Sigmoid colon (tissue), 7 donors: Measurements from ENCODE around the gene ANTXR2. TPM values are rescaled to one million over a fixed set of nuclear protein-coding genes. Genes with fewer than 3 reads are reported as not detected.

Experiments
- DNase-seq: peaks from one replicate; pipeline ENCODE4 v3.0.0-alpha.2; 2019
- H3K27ac ChIP-seq, 4 donors: fragments of 200-600 bp; sonication (generic); one replicate each; pipeline ENCODE4 v1.5.1; 2016 to 2019; ENCODE audit warnings: mild to moderate bottlenecking in 1 of 4
- H3K27me3 ChIP-seq, 3 donors: fragments of 200-600 bp; sonication (generic); one replicate each; pipeline ENCODE4 v1.5.1; 2019; ENCODE audit warnings: mild to moderate bottlenecking in 1 of 3
- H3K36me3 ChIP-seq, 4 donors: fragments of 200-600 bp; sonication (generic); one replicate each; pipeline ENCODE4 v1.5.1; 2016 to 2019
- H3K4me1 ChIP-seq, 4 donors: fragments of 200-600 bp; sonication (generic); one replicate each; pipeline ENCODE4 v1.5.1; 2017 to 2019
- H3K4me3 ChIP-seq, 4 donors: fragments of 200-600 bp; sonication (generic); one replicate each; pipeline ENCODE4 v1.5.1; 2017 to 2019; ENCODE audit warnings: mild to moderate bottlenecking in 2 of 4, moderate library complexity in 1 of 4
- H3K9me3 ChIP-seq, 4 donors: fragments of 200-600 bp in 3 of 4; sonication (generic) in 3 of 4; one replicate each; pipeline versions ENCODE4 v1.5.1 to v1.6.1; 2013 to 2019
- EP300 ChIP-seq, 4 donors: sonication (generic); formaldehyde crosslinking; IDR thresholded peaks; one replicate each; pipeline ENCODE4 v1.6.1; 2017; ENCODE audit warnings: antibody characterized with exemption in 4 of 4
- POLR2A ChIP-seq, 2 donors: fragments of 450-650 bp; IDR thresholded peaks; one replicate each; pipeline ENCODE4 v1.6.1; 2016; ENCODE audit warnings: antibody characterized with exemption in 2 of 2, mild to moderate bottlenecking in 2 of 2, moderate library complexity in 2 of 2
- POLR2AphosphoS5 ChIP-seq, 4 donors: sonication (generic); formaldehyde crosslinking; IDR thresholded peaks; one replicate each; pipeline ENCODE4 v1.6.1; 2017; ENCODE audit warnings: antibody characterized with exemption in 4 of 4
- WGBS, 2 donors: extraction: QIAGEN DNeasy Blood & Tissue Kit; methylation state at CpG; one replicate each; pipeline ENCODE4 v1.1.7; 2013; 5-methylcytosine and 5-hydroxymethylcytosine counted together
- intact Hi-C: fragments of 100-400 bp; cut with DNase I; formaldehyde crosslinking; loops from one replicate; pipeline ENCODE4 v1.15.1; 2023
- polyA plus RNA-seq, 3 donors: library from polyadenylated mRNA; stranded (reverse); fragments of 200-250 nt; gene quantifications; one replicate each; pipeline ENCODE4 v1.2.3, GENCODE V29; 2013
- total RNA-seq, 4 donors: library from RNA; depleted of rRNA; stranded (reverse); fragments of >200 nt; gene quantifications; one replicate each; pipeline ENCODE4 v1.1.0, GENCODE V29; 2016
- TF ChIP-seq, protein P1 (sequence below), 4 experiments: fragments of 450-650 bp in 3 of 4; fragments of 200-600 bp in 1 of 4; IDR thresholded peaks; one replicate each; pipeline ENCODE4 v1.5.1; 2016 to 2019; ENCODE audit warnings: antibody characterized with exemption in 4 of 4, mild to moderate bottlenecking in 3 of 4, moderate library complexity in 2 of 4
- donor health status: healthy with polysubstance abuse.
- donor health status: Bipolar disorder and iron deficiency.
- donor health status: healthy.

The ANTXR2 gene
- total and polyA plus RNA-seq, 7 donors: 11.4 to 237 (median 170) TPM

GRCh38 chr4:79915246-79915645 is 157.8 kb downstream of the ANTXR2 start:
- 78 to 89% methylated on average over 3 of the region's 3 CpGs for WGBS, 2 donors
- TF ChIP-seq, protein P1, sequence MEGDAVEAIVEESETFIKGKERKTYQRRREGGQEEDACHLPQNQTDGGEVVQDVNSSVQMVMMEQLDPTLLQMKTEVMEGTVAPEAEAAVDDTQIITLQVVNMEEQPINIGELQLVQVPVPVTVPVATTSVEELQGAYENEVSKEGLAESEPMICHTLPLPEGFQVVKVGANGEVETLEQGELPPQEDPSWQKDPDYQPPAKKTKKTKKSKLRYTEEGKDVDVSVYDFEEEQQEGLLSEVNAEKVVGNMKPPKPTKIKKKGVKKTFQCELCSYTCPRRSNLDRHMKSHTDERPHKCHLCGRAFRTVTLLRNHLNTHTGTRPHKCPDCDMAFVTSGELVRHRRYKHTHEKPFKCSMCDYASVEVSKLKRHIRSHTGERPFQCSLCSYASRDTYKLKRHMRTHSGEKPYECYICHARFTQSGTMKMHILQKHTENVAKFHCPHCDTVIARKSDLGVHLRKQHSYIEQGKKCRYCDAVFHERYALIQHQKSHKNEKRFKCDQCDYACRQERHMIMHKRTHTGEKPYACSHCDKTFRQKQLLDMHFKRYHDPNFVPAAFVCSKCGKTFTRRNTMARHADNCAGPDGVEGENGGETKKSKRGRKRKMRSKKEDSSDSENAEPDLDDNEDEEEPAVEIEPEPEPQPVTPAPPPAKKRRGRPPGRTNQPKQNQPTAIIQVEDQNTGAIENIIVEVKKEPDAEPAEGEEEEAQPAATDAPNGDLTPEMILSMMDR (IDR thresholded peaks at IDR 0.05): no peak
- TF ChIP-seq EP300 (IDR thresholded peaks at IDR 0.05) (no peak), POLR2AphosphoS5 (IDR thresholded peaks at IDR 0.05) (peak in 3 of 4 donors; percentile 32 to 70 (median 58)), POLR2A (IDR thresholded peaks at IDR 0.05) (no peak)
- peak overlapping the region; percentile 51 to 70 (median 59) for H3K27ac ChIP-seq

GRCh38 chr4:79913581-79913980 is 159.4 kb downstream of the ANTXR2 start:
- TF ChIP-seq EP300 (IDR thresholded peaks at IDR 0.05) (no peak), POLR2A (IDR thresholded peaks at IDR 0.05) (no peak)
- intact Hi-C loops: loop anchor here (5.0 to 10.0 kb wide), 2 partner anchors 34 to 271 kb away; no protein-coding TSS in a partner anchor
- Histone ChIP-seq H3K36me3 (no peaks in the 10 kb centered on the region), H3K4me1 (peaks cover 0 to 50% (median 37%) of the 10 kb centered on the region in 4 donors), H3K27me3 (no peaks in the 10 kb centered on the region), H3K27ac (peak overlapping the region in 2 of 4 donors; percentile 19 to 70), H3K4me3 (no peak overlapping the region), H3K9me3 (no peaks in the 10 kb centered on the region)
- WGBS, 2 donors: 21 to 52% methylated on average over 1 of the region's 1 CpG
- DNase-seq: no peak

More at GRCh38 chr4:79915246-79915645, 157.8 kb downstream of the ANTXR2 start:
- Histone ChIP-seq H3K36me3 (no peaks in the 10 kb centered on the region), H3K4me1 (peaks cover 0 to 50% (median 37%) of the 10 kb centered on the region in 4 donors), H3K27me3 (no peaks in the 10 kb centered on the region), H3K4me3 (no peak overlapping the region), H3K9me3 (no peaks in the 10 kb centered on the region)
- intact Hi-C loops: loop anchor here (10.0 kb wide), 1 partner anchor 270 kb away; no protein-coding TSS in a partner anchor
- DNase-seq: no peak

DNA sequence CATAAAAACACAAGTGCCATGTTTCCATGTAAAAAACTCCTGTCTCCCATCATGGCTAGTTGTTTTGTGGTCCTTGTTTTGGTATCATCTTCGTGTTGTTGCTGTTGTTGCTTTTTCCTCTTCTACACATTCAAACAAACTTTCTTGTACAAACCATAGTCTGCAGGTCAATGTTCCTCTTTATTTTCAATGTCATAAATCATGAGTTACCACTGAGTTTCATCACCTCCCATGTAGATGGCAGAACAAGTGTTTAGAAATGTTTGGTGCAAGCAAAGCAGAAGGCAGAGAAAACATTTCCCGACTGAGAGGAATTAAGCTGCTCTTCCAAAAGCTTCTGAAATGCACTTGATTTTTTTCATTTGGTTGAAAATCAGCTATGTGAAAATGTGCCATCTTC is 166.0 kb downstream of the ANTXR2 start:
- no peak overlapping the region for H3K4me3 ChIP-seq
- intact Hi-C loops: no loop called here
- H3K4me1 ChIP-seq: peaks cover 0 to 13% (median 0%) of the 10 kb centered on the region in 4 donors
- no peak for DNase-seq
- H3K36me3 ChIP-seq: peaks cover 9 to 32% (median 19%) of the 10 kb centered on the region in 4 donors
- H3K27ac ChIP-seq: no peak overlapping the region
- 82 to 91% methylated on average over 2 of the region's 2 CpGs for WGBS, 2 donors
- H3K27me3 ChIP-seq: no peaks in the 10 kb centered on the region
- TF ChIP-seq EP300 (IDR thresholded peaks at IDR 0.05): no peak
- no peak for TF ChIP-seq POLR2AphosphoS5 (IDR thresholded peaks at IDR 0.05)
- TF ChIP-seq, protein P1 (IDR thresholded peaks at IDR 0.05): no peak
- TF ChIP-seq POLR2A (IDR thresholded peaks at IDR 0.05): no peak
- H3K9me3 ChIP-seq: no peaks in the 10 kb centered on the region

GRCh38 chr4:79906303-79906702 is 166.7 kb downstream of the ANTXR2 start:
- no peak for TF ChIP-seq EP300 (IDR thresholded peaks at IDR 0.05)
- Histone ChIP-seq H3K9me3 (no peaks in the 10 kb centered on the region), H3K36me3 (peaks cover 9 to 32% (median 19%) of the 10 kb centered on the region in 4 donors), H3K4me3 (no peak overlapping the region), H3K27me3 (no peaks in the 10 kb centered on the region), H3K27ac (no peak overlapping the region), H3K4me1 (peaks cover 0 to 16% (median 0%) of the 10 kb centered on the region in 4 donors)
- no peak for DNase-seq
- intact Hi-C loops: no loop called here
- 70 to 95% methylated on average over 5 of the region's 5 CpGs for WGBS, 2 donors

DNA sequence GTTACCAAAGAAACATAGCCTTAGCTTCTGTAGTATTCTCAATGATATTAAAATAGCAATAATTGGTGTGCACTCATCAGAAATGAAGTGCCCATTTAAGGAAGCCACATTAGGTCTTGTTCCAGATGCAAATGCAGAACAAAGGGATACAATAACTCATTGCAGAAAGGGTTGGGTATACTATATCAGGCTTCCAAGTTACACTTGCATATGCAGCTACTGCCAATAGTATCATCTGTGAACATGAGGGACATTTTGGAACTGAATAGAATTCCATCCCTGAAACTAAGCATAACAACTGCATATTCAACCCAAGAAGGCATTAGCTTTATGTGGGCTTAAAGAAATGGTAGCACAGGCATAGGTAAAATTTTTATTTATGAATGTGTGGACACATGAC is 167.8 kb downstream of the ANTXR2 start:
- no peak for DNase-seq
- no peak overlapping the region for H3K27ac ChIP-seq
- peaks cover 9 to 32% (median 19%) of the 10 kb centered on the region in 4 donors for H3K36me3 ChIP-seq
- intact Hi-C loops: no loop called here
- peaks cover 0 to 16% (median 0%) of the 10 kb centered on the region in 4 donors for H3K4me1 ChIP-seq
- H3K9me3 ChIP-seq: no peaks in the 10 kb centered on the region
- no peaks in the 10 kb centered on the region for H3K27me3 ChIP-seq
- H3K4me3 ChIP-seq: no peak overlapping the region
- TF ChIP-seq POLR2A (IDR thresholded peaks at IDR 0.05) (no peak), POLR2AphosphoS5 (IDR thresholded peaks at IDR 0.05) (no peak), EP300 (IDR thresholded peaks at IDR 0.05) (no peak)
- TF ChIP-seq, protein P1 (IDR thresholded peaks at IDR 0.05): no peak

DNA sequence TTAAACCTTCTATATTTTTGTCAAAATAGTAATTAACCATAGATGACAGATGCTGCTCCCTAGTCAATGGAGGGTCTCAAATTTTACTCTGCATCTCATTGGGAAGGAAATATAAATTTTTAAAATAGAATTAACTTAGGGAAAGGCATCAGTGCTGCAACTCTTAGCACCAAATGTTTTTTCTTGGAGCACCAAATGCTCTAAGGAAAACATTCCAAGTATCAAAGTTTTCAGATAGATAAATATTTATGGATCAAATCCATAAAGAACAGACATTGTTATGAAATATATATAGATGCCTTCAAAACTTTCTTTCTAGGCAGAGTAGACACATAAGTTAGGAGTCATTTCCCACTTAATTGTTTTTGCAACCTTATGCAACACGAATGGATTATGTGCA is 168.7 kb downstream of the ANTXR2 start:
- Histone ChIP-seq H3K27me3 (no peaks in the 10 kb centered on the region), H3K27ac (no peak overlapping the region), H3K4me1 (peaks cover 0 to 16% (median 0%) of the 10 kb centered on the region in 4 donors), H3K4me3 (no peak overlapping the region), H3K36me3 (peaks cover 9 to 32% (median 19%) of the 10 kb centered on the region in 4 donors), H3K9me3 (no peaks in the 10 kb centered on the region)
- intact Hi-C loops: no loop called here
- DNase-seq: no peak
- no peak for TF ChIP-seq EP300 (IDR thresholded peaks at IDR 0.05)
- TF ChIP-seq, protein P1 (IDR thresholded peaks at IDR 0.05): no peak
- no peak for TF ChIP-seq POLR2A (IDR thresholded peaks at IDR 0.05)
- no peak for TF ChIP-seq POLR2AphosphoS5 (IDR thresholded peaks at IDR 0.05)
- WGBS, 2 donors: 83 to 92% methylated on average over 1 of the region's 1 CpG
